ENCODE data around the gene CLIC5.

The CLIC5 gene

DNA sequence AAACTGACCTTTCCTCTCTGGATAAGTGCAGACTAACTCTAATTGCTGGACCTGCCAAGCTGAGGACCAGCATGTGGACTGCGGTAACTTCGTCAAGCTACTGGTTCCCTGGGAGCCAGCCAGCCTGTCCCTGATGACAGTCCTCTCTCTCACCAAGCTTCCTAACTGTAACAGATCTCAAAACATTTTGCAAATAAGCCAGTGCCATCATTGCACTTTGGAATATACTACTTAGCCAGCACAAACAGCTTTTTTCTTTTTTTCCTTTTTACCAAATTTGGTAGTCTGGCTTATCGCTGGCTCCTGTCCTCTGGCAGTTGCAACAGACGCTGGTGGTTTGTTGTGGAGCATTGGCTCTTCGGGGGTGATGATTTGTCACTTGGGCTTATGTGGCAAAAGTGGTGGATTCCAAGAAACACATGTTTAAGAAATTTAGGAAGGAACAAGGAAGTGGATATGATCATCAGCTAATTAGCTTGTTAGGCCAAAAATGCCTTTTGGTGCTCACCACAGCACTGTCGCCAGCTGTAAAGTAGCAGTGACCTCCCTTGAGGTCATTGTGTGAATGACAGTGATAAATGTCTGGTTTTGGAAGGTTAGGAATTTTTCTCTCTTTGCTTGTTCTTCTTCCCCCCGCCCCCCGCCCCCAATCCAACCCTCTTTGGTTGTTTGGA is 171.7 kb downstream of the CLIC5 start:
- no peak for DNase-seq (ENCODE audit: low spot score)

DNA sequence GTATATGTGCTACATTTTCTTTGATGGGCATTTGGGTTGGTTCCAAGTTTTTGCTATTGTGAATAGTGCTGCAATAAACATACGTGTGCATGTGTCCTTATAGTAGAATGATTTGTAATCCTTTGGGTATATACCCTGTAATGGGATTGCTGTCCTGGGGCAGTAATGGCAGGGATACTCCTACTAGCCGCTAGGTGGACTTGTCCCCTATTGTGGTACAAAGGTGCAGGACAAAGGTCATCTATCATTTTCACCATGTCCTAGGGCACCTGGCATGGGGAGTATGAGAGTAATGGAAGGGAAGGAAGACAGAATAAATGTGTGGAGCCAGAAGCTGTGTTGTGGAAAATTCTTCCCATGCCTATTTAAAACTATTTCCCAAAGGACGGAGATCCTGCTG is 174.6 kb downstream of the CLIC5 start:
- no peak for DNase-seq (ENCODE audit: low spot score)

DNA sequence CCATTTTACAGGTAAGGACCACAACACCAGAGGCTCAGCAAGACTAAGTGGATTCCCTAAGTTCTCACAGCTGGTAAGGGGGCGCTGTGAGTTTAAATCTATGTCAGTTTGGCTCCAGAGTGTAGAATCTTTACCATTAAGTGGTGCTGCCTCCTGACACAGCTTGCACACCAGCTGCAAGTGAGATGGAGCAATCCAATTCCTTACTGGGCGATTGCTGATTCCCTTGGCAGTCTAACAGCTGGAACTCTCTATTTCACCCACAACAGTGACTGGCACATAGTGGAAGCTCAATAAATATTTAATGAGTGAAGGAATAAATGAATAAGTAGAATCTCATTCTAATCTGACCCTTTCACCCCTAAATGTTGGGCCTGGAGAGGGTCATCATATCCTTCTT is 176.7 kb downstream of the CLIC5 start:
- no peak for DNase-seq (ENCODE audit: low spot score)

DNA sequence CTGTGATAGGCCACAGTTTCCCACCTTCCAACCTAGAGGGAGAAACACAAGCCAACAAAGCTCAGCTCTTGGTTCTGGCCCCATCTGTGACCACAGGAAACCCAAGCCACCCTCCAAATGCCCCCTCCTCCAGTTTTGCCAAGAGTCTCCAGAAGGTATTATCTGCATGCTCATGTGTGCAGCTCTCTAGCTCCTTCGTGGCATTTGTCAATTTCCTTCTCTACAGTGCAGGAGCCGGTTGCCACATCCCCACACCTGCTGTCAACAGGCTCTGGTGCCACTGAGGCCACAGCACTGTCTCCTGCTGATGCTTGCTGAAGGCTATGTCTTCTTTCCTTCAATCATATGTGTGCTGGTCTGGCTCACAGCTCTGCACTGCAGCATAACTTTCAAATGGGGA is 177.2 kb downstream of the CLIC5 start:
- no peak for DNase-seq (ENCODE audit: low spot score)

DNA sequence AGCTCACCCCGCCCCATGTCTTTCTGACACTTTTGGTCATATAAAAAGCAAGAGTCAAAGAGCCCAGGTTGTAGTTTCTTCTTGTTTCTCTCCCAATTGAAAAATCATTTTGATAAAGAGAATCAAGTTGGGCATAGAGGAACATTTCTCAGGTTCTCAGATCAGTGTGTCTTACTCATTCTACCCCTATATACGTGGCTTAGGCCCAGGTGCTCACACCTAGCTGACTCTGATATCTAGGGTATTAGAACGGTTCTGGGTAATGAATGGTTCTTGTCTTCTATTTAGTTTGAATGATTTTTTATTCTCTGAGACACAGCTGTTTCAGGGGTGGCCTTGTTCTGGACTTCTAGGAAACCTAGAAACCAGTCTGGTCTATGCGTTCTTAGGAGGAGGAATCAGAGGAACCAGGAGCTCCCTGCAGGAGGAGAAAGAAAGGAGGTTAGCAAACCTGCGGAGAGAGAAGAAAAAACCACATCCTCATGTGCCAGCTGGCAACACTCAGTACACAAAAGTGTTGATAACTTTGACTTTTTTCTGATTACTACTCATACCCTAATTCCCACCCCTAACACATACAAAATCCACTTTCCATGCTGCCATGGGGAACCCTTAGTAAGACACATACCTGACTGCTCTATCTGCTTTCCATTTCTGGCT is 178.0 kb downstream of the CLIC5 start:
- no peak for DNase-seq (ENCODE audit: low spot score)

DNA sequence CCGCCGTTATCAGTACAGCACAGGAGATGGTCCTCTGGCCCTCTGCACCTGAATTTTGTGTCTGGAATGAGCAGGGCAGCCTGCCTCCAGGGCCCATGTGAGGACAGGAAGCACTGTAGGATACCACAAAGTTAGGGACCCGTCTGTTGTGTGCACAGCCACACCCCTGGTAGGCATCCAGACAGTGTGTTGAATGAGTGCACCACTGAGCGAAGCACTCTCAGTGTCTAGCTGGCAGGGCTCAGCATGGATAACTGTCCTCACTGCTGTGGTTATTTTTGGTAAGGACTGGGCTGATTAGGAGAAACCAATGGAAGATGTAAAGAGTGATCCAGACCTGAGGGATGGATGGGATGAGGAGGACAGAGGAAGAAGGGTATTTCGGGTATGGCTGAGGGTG is 178.7 kb downstream of the CLIC5 start:
- no peak for DNase-seq (ENCODE audit: low spot score)

DNA sequence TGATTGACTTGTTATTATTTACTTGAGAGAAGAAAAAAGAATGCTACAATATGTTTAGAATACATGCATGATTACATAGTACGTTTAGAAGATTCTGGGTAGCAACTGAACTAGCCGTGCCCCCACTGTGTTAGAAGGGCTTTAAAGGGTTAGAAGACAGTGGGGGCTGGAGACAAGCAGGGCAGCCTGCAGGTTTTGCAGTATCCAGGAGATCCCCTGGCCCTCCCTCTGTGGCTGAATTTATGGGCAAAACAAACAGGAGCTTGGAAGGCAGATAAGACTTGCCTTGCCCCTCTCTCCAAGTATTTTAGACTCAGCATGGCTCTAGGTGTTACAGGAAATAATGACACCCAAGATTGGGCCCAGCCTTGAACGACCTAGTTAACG is 179.2 kb downstream of the CLIC5 start:
- DNase-seq (ENCODE audit: low spot score), result no peak

DNA sequence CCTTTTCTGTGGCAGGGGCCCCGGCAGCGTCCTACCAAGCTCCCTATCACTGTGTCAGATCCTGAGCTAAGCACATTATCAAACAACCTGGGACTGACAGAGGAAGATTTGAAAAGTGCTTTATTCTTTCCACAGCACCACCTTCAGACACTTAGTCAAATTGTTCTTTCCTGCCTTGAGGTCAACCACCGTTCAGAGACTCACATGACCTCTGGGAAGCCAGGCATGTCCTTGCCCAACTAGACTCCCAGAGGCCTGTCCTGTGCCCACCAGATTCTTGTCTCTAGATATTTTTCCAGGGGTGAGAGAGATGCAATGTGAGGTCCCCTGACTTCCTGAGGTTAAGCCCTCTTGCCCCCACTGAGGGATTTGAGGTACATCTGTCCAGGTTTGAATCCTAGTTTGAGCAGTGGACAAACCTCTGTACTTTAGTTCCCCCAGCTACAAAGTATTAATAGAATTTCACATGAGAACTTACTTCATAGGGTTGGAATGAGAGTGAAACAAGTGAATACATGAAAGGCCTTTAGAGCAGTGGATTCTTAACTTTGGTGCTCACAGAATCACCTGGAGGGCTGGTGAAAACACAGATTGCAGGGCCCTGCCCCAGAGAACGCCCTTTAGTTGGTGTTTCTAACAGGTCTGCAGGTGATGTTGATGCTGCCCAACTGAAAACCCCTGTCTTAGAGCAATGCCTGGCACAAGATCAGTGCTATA is 179.8 kb downstream of the CLIC5 start:
- no peak for DNase-seq (ENCODE audit: low spot score)

DNA sequence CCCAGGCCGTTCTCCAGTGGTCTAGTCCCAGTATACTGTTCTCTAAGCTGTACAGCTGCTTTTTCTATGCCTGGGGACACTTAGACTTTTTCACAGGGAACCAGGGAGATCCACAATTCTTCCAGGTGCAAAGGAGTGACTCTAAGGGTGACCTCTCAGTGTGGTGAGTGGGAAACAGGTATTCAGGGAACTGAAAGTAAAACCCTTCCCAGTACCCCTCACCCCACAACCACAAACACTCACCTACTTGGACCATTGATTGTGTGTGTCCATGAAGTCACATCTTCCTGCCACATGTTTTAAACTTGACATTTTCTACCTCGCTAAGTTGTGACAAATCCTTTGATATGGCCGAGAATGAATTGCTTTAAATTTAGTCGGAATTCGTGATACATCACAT is 183.6 kb downstream of the CLIC5 start:
- DNase-seq (ENCODE audit: low spot score), result no peak

All from ecto neural progenitor cell (in vitro differentiated cells).